Measurements from ENCODE around the gene BIN1.

The BIN1 gene, protein sequence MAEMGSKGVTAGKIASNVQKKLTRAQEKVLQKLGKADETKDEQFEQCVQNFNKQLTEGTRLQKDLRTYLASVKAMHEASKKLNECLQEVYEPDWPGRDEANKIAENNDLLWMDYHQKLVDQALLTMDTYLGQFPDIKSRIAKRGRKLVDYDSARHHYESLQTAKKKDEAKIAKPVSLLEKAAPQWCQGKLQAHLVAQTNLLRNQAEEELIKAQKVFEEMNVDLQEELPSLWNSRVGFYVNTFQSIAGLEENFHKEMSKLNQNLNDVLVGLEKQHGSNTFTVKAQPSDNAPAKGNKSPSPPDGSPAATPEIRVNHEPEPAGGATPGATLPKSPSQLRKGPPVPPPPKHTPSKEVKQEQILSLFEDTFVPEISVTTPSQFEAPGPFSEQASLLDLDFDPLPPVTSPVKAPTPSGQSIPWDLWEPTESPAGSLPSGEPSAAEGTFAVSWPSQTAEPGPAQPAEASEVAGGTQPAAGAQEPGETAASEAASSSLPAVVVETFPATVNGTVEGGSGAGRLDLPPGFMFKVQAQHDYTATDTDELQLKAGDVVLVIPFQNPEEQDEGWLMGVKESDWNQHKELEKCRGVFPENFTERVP

DNA sequence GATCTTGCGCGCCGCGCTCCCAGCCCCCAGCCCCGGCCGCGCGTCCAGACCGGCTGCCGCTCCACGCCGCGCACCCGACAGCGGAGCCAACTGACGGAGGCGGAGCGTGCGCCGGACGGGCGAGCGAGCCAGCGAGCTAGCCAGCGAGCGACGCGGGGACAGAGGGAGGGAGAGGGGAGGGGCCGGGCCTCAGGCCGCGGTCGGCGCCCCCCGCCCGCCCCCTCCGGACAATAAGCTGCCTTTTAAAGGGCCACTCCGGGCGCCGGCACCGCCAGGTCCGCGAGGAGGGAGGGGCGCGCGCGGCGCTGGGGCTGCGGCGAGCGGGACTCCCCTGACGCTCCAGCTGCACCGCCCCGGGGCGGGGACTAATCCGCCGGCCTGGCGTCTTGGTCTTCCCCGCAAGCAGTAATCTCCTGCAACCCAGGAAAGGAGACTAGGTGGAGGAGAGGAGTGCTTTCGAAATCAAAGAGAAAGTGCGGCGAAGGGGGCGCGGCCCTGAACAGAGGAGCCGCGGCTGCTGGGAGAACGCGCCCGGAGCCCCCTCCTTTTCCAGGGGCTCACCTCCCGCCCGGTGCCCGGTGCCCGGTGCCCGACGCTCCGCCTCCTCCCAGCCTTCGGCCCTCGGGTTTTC is at the start of gene BIN1:
TSS of gene BIN1 (minus strand) at position 164 of the 631 bp plus-strand sequence. CDS start 211 bp downstream, outside the sequence.
- H3K9ac ChIP-seq (ENCODE audit: low read depth, low read length), result peak within 1 kb of the TSS; percentile 65
- peak within 1 kb of the TSS; percentile 79 for H3K4me3 ChIP-seq (ENCODE audit: low read depth, low read length)
- H3K9me3 ChIP-seq (ENCODE audit: control insufficient read depth, insufficient read depth, low read length), result no peaks in the 10 kb centered on the region
- H3K27me3 ChIP-seq (ENCODE audit: control insufficient read depth, insufficient read depth, low read length), result peaks cover 6% of the 10 kb centered on the region
- peaks cover 9% of the 10 kb centered on the region for H3K4me1 ChIP-seq (ENCODE audit: control insufficient read depth, insufficient read depth, low read length)
- no peaks in the 10 kb centered on the region for H3K36me3 ChIP-seq (ENCODE audit: control insufficient read depth, insufficient read depth, low read length)

DNA sequence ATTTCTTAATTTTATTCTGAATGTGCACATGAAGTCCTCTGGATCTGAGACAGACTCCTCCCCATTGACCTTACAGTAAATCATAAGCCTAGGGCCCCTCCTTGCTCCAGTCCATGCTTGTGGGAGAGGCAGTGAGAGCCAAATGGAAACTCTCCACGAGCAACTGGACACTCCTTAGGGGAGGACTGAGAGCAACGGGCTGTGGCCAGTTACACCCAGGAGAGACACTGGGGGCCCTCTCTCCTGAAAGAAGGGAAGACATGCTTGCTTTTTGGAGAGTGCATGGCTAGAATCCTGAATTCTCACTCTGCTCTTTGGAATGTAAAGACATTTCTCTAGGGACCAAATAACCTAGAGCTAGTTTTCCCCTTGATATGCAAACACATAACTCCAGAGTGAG is 49.0 kb upstream of the BIN1 start:
- no peak overlapping the region for H3K9ac ChIP-seq (ENCODE audit: low read depth, low read length)
- no peaks in the 10 kb centered on the region for H3K9me3 ChIP-seq (ENCODE audit: control insufficient read depth, insufficient read depth, low read length)
- H3K4me1 ChIP-seq (ENCODE audit: control insufficient read depth, insufficient read depth, low read length), result peaks cover 2% of the 10 kb centered on the region
- H3K36me3 ChIP-seq (ENCODE audit: control insufficient read depth, insufficient read depth, low read length), result no peaks in the 10 kb centered on the region
- no peaks in the 10 kb centered on the region for H3K27me3 ChIP-seq (ENCODE audit: control insufficient read depth, insufficient read depth, low read length)
- no peak overlapping the region for H3K4me3 ChIP-seq (ENCODE audit: low read depth, low read length)

DNA sequence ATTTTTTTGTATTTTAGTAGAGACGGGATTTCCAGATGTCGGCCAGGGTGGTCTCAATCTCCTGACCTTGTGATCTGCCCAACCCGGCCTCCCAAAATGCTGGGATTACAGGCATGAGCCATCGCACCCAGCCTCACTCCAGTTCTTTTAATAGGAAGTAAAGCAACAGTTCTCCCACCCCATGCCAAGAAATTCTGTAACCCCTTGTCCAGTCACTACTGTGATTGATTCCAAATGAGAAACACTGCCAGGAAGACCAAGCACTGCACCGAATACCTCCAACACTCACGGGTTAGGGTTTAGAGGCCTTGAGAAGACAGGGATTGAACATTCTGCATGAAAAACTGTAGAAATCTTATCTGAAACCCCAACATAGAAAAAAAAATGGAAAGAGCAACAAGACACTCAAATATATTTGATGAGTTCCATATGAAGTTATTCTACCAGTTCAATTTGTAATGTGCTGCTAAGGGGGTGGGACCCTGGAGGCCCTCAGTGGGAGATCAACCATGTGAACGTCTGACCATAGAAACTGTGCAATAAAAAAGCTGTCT is 48.2 kb upstream of the BIN1 start:
- no peak overlapping the region for H3K9ac ChIP-seq (ENCODE audit: low read depth, low read length)
- H3K27me3 ChIP-seq (ENCODE audit: control insufficient read depth, insufficient read depth, low read length), result no peaks in the 10 kb centered on the region
- no peaks in the 10 kb centered on the region for H3K9me3 ChIP-seq (ENCODE audit: control insufficient read depth, insufficient read depth, low read length)
- H3K4me1 ChIP-seq (ENCODE audit: control insufficient read depth, insufficient read depth, low read length), result peaks cover 2% of the 10 kb centered on the region
- H3K36me3 ChIP-seq (ENCODE audit: control insufficient read depth, insufficient read depth, low read length), result no peaks in the 10 kb centered on the region
- no peak overlapping the region for H3K4me3 ChIP-seq (ENCODE audit: low read depth, low read length)

DNA sequence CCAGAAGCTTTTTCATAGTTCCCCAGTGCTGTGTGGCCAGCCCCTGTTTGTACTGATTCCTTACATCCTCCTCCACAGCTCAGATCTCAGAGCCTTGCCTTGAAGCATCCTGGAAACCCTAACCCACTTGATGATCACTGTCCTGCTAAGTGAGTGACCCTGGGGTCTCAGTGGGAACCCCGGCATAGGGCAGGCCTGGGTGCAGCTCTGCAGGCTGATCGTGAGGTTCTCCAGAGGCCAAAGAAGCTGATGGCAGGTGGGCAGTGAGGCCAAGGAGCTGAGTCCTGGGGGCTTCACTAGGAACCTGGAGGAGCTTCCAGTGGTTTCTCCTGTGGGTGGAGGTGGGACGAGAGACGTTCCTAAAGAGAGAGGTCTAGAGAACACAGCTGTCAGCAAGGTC is 47.4 kb upstream of the BIN1 start:
- Histone ChIP-seq H3K4me3 (ENCODE audit: low read depth, low read length) (no peak overlapping the region), H3K9me3 (ENCODE audit: control insufficient read depth, insufficient read depth, low read length) (no peaks in the 10 kb centered on the region), H3K9ac (ENCODE audit: low read depth, low read length) (no peak overlapping the region)

DNA sequence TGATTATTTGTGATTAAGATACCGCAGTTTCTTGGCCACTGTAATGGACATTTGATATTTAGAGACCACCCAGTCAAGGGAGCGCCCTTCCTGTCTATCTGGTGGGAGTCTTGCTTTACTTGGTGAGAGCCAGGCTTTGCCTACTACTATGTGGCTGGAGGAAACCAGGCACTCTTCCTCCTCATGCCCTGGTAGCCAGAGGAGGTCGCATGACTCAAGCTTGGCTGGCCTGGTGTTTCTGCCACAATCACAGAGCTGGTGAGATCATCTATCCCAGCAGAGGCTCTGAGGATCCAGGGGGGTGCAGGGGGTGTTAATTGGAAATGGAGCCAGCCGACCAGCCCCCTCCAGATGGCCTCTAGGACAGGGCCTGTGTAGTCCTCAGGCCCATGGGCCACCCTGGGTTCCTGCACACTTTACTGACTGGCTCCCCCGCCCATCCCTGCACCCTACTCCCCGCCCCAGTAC is 46.8 kb upstream of the BIN1 start:
- Histone ChIP-seq H3K27me3 (ENCODE audit: control insufficient read depth, insufficient read depth, low read length) (no peaks in the 10 kb centered on the region), H3K4me3 (ENCODE audit: low read depth, low read length) (no peak overlapping the region), H3K36me3 (ENCODE audit: control insufficient read depth, insufficient read depth, low read length) (no peaks in the 10 kb centered on the region), H3K9ac (ENCODE audit: low read depth, low read length) (no peak overlapping the region), H3K9me3 (ENCODE audit: control insufficient read depth, insufficient read depth, low read length) (no peaks in the 10 kb centered on the region), H3K4me1 (ENCODE audit: control insufficient read depth, insufficient read depth, low read length) (peaks cover 2% of the 10 kb centered on the region)

More for the DNA sequence above, 47.4 kb upstream of the BIN1 start:
- Histone ChIP-seq H3K36me3 (ENCODE audit: control insufficient read depth, insufficient read depth, low read length) (no peaks in the 10 kb centered on the region), H3K27me3 (ENCODE audit: control insufficient read depth, insufficient read depth, low read length) (no peaks in the 10 kb centered on the region), H3K4me1 (ENCODE audit: control insufficient read depth, insufficient read depth, low read length) (peaks cover 2% of the 10 kb centered on the region)

DNA sequence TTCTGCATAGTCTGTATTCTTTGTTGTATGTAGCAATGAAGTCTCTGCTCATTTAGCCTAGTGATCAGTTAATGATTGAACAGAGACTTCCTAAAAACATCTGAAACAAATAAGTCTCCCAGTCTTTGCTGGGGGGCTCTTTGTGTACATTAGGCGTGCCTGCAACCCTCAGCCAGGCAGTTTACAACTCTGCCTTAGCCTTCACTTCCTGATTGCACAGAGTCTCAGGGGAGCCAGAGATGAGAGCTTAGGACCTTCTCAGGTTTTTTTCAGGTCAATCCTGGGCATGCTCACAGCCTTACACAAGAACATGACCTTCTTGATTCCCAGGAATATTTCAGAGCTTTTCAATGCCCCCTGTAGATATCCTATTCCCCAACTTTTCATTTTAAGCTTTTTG is 44.0 kb upstream of the BIN1 start:
- H3K27me3 ChIP-seq (ENCODE audit: control insufficient read depth, insufficient read depth, low read length), result no peaks in the 10 kb centered on the region
- no peaks in the 10 kb centered on the region for H3K4me1 ChIP-seq (ENCODE audit: control insufficient read depth, insufficient read depth, low read length)
- H3K9ac ChIP-seq (ENCODE audit: low read depth, low read length), result no peak overlapping the region
- no peaks in the 10 kb centered on the region for H3K9me3 ChIP-seq (ENCODE audit: control insufficient read depth, insufficient read depth, low read length)
- H3K36me3 ChIP-seq (ENCODE audit: control insufficient read depth, insufficient read depth, low read length), result no peaks in the 10 kb centered on the region
- no peak overlapping the region for H3K4me3 ChIP-seq (ENCODE audit: low read depth, low read length)

DNA sequence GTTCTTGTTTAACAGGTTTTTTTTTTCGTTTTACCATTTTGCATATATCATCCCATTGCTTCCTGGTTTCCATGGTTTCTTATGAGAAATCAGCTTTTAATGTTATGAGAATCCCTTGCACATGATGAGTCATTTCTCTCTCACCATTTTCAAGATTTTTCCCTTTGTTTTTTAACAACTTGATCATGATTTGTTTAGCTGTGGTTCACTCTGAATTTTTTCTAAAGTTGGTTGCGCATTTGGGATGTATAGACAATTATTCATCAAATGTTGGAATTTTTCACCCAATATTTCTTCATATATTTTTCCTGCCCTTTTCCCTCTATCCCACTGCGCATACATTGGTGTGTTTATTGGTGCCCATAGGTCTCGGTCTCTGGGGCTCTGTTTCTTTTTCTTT is 42.4 kb upstream of the BIN1 start:
- Histone ChIP-seq H3K4me1 (ENCODE audit: control insufficient read depth, insufficient read depth, low read length) (no peaks in the 10 kb centered on the region), H3K9me3 (ENCODE audit: control insufficient read depth, insufficient read depth, low read length) (no peaks in the 10 kb centered on the region), H3K36me3 (ENCODE audit: control insufficient read depth, insufficient read depth, low read length) (no peaks in the 10 kb centered on the region), H3K27me3 (ENCODE audit: control insufficient read depth, insufficient read depth, low read length) (no peaks in the 10 kb centered on the region), H3K9ac (ENCODE audit: low read depth, low read length) (no peak overlapping the region), H3K4me3 (ENCODE audit: low read depth, low read length) (no peak overlapping the region)

DNA sequence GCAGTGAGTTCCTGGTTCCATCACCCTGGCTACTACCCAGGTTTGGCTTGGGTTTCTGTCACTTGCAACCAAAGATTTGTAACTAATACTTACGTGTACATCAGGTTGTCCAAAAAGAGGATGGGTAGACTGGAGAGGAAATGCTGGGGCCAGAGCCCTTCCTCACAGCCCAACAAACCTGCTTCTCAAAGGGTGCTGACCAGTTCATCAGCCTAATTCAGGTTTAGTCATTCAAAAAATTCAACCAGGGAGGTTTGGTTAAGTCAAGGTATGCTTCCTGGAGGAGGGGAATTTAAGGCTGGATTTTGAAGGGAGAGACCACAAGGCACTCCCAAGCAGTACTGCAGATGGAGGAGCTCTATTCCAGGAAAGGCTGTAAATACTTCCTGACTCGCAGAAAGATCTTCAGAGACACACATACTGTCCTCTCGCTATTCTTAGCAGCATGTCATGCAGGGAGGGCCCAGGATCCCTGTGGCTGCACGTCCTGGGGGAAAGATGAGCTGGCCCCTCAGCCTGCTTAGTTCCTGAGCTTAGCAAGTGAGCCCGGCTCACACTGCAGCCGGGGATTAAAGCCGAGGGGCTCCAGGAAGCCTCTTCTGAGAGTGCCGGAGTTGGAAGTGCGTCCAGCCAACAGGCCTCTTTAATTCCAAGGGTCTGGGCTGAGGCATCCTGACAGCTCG is 40.0 kb upstream of the BIN1 start:
- Histone ChIP-seq H3K4me1 (ENCODE audit: control insufficient read depth, insufficient read depth, low read length) (no peaks in the 10 kb centered on the region), H3K9me3 (ENCODE audit: control insufficient read depth, insufficient read depth, low read length) (no peaks in the 10 kb centered on the region), H3K27me3 (ENCODE audit: control insufficient read depth, insufficient read depth, low read length) (no peaks in the 10 kb centered on the region), H3K36me3 (ENCODE audit: control insufficient read depth, insufficient read depth, low read length) (no peaks in the 10 kb centered on the region), H3K9ac (ENCODE audit: low read depth, low read length) (no peak overlapping the region), H3K4me3 (ENCODE audit: low read depth, low read length) (no peak overlapping the region)

DNA sequence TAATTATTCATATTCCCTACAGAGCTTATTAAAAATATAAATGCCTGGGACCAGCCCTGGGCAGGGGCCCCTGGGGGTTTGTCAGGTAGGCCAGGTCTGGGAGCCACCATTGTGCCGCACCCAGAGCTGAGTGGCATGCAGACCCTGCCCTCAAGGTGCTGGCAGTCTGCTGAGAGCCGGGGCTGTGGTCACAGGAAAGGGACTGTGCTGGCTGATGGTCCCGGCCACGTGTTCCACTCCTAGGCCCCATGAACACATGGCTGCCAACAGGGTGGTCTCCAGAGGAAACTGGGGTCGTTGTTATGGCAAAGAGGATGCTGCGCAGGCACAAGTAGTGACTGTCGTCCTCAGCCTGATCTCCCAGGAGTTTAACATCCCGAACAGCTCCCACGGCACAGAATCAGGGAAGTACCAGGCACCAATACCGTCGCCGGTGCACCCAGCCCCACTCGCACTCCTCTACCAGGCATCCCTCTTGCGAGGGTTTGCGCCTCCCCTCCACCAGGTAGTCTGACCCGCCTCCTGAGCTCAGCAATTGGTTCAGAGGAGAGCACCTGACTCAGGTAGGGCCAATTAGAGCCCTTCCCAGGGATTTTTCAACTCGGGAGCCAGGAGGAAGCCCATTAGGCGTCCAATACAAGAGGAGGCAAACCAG is 39.2 kb upstream of the BIN1 start:
- no peak overlapping the region for H3K9ac ChIP-seq (ENCODE audit: low read depth, low read length)

DNA sequence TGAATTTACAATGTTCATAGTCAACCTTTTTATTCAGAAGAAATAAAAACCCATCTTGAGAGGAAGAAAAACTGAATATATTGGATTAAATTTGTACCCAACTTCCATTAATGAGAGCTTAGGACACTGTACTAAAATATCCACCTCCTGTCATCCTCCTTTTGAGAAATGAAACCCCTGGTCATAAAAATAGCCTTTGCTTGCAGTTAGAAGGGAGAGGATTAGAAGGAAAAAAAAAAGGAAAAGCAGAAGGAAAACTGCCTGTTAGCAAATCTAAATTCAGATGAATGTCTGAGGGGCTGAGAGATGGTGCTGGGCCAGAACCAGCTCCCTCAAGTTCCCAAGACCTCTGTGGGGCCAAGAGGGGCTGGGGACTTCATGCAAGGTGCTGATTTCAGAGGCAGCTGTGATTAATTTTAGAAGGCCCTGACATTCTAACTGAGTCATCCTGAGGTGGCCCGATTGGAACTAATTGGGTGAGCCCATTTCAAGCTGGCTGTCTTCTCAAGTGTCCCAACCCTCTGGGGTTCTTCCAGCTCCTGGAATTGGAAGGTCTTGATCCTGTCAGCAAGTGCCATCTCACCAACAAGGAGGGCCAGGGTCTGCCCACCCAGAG is 38.4 kb upstream of the BIN1 start:
- Histone ChIP-seq H3K9me3 (ENCODE audit: control insufficient read depth, insufficient read depth, low read length) (no peaks in the 10 kb centered on the region), H3K4me1 (ENCODE audit: control insufficient read depth, insufficient read depth, low read length) (no peaks in the 10 kb centered on the region), H3K36me3 (ENCODE audit: control insufficient read depth, insufficient read depth, low read length) (no peaks in the 10 kb centered on the region), H3K9ac (ENCODE audit: low read depth, low read length) (no peak overlapping the region), H3K4me3 (ENCODE audit: low read depth, low read length) (no peak overlapping the region), H3K27me3 (ENCODE audit: control insufficient read depth, insufficient read depth, low read length) (no peaks in the 10 kb centered on the region)

More for the DNA sequence above, 39.2 kb upstream of the BIN1 start:
- no peaks in the 10 kb centered on the region for H3K4me1 ChIP-seq (ENCODE audit: control insufficient read depth, insufficient read depth, low read length)
- H3K9me3 ChIP-seq (ENCODE audit: control insufficient read depth, insufficient read depth, low read length), result no peaks in the 10 kb centered on the region
- H3K36me3 ChIP-seq (ENCODE audit: control insufficient read depth, insufficient read depth, low read length), result no peaks in the 10 kb centered on the region
- H3K27me3 ChIP-seq (ENCODE audit: control insufficient read depth, insufficient read depth, low read length), result no peaks in the 10 kb centered on the region
- no peak overlapping the region for H3K4me3 ChIP-seq (ENCODE audit: low read depth, low read length)
